ENCODE results near the gene LRPAP1. TPM values are rescaled to one million over a fixed set of nuclear protein-coding genes. Genes with fewer than 3 reads are reported as not detected.

The LRPAP1 gene
- polyA plus RNA-seq, 3 donors: 34.9 to 176 (median 140) TPM

- H3K27ac ChIP-seq (ENCODE audit: low read depth, low read length): no peak overlapping the region
- WGBS, 3 donors: 54 to 74% (median 55%) methylated on average over 42 to 45 of the region's 45 CpGs
Measured at GRCh38 chr4:3484057-3484973, 47.9 kb downstream of the LRPAP1 start.

GRCh38 chr4:3483471-3483921 lies 48.7 kb downstream of the LRPAP1 start:
- WGBS, 3 donors: 45 to 81% (median 48%) methylated on average over 21 to 23 of the region's 23 CpGs

GRCh38 chr4:3482707-3483106 lies 49.5 kb downstream of the LRPAP1 start:
- WGBS, 3 donors: 86 to 93% (median 89%) methylated on average over 11 to 12 of the region's 12 CpGs
- H3K27ac ChIP-seq (ENCODE audit: low read depth, low read length): no peak overlapping the region

More at GRCh38 chr4:3483471-3483921, 48.7 kb downstream of the LRPAP1 start:
- no peak overlapping the region for H3K27ac ChIP-seq (ENCODE audit: low read depth, low read length)

- H3K27ac ChIP-seq (ENCODE audit: low read depth, low read length): no peak overlapping the region
Measured at GRCh38 chr4:3481783-3482393, 50.3 kb downstream of the LRPAP1 start.

GRCh38 chr4:3481113-3481531 lies 51.1 kb downstream of the LRPAP1 start:
- 36 to 53% (median 40%) methylated on average over 5 of the region's 5 CpGs for WGBS, 3 donors
- H3K27ac ChIP-seq (ENCODE audit: low read depth, low read length): no peak overlapping the region

More at GRCh38 chr4:3481783-3482393, 50.3 kb downstream of the LRPAP1 start:
- 70 to 86% (median 74%) methylated on average over 19 of the region's 19 CpGs for whole genome bisulfite sequencing, 3 donors

- H3K27ac ChIP-seq (ENCODE audit: low read depth, low read length): no peak overlapping the region
- 14 to 25% (median 17%) methylated on average over 17 of the region's 17 CpGs for WGBS, 3 donors
Measured at GRCh38 chr4:3480528-3481112, 51.6 kb downstream of the LRPAP1 start.

- whole genome bisulfite sequencing, 3 donors: 83 to 89% (median 83%) methylated on average over 25 of the region's 25 CpGs
- no peak overlapping the region for H3K27ac ChIP-seq (ENCODE audit: low read depth, low read length)
Measured at GRCh38 chr4:3479358-3480101, 52.7 kb downstream of the LRPAP1 start.

- no peak overlapping the region for H3K27ac ChIP-seq (ENCODE audit: low read depth, low read length)
- 84 to 88% (median 88%) methylated on average over 34 to 35 of the region's 35 CpGs for WGBS, 3 donors
Measured at GRCh38 chr4:3478446-3479357, 53.5 kb downstream of the LRPAP1 start.

GRCh38 chr4:3477750-3478430 lies 54.3 kb downstream of the LRPAP1 start:
- 77 to 89% (median 77%) methylated on average over 19 to 23 of the region's 23 CpGs for WGBS, 3 donors
- no peak overlapping the region for H3K27ac ChIP-seq (ENCODE audit: low read depth, low read length)

GRCh38 chr4:3476936-3477749 lies 55.1 kb downstream of the LRPAP1 start:
- 83 to 91% (median 87%) methylated on average over 27 of the region's 27 CpGs for WGBS, 3 donors
- H3K27ac ChIP-seq (ENCODE audit: low read depth, low read length): no peak overlapping the region

GRCh38 chr4:3476341-3476747 lies 55.9 kb downstream of the LRPAP1 start:
- no peak overlapping the region for H3K27ac ChIP-seq (ENCODE audit: low read depth, low read length)
- WGBS, 3 donors: 85 to 93% (median 88%) methylated on average over 22 of the region's 22 CpGs

GRCh38 chr4:3475713-3476260 lies 56.4 kb downstream of the LRPAP1 start:
- no peak overlapping the region for H3K27ac ChIP-seq (ENCODE audit: low read depth, low read length)
- 76 to 79% (median 78%) methylated on average over 17 to 22 of the region's 22 CpGs for WGBS, 3 donors

GRCh38 chr4:3475041-3475712 lies 57.0 kb downstream of the LRPAP1 start:
- 78 to 83% (median 78%) methylated on average over 15 of the region's 15 CpGs for WGBS, 3 donors
- no peak overlapping the region for H3K27ac ChIP-seq (ENCODE audit: low read depth, low read length)

- H3K27ac ChIP-seq (ENCODE audit: low read depth, low read length): no peak overlapping the region
- 83 to 91% (median 87%) methylated on average over 13 of the region's 13 CpGs for WGBS, 3 donors
Measured at GRCh38 chr4:3473996-3474765, 58.0 kb downstream of the LRPAP1 start.
